GM19397 (cell line): ENCODE results near the gene RAB43.

Experiments used
- ATAC-seq: cut with Tn5 transposase; IDR thresholded peaks from one replicate; pipeline ENCODE4 v1.9.1; 2021; ENCODE audit warnings: mild to moderate bottlenecking, moderate library complexity; ENCODE audit not compliant: unreplicated experiment

RAB43 gene

DNA sequence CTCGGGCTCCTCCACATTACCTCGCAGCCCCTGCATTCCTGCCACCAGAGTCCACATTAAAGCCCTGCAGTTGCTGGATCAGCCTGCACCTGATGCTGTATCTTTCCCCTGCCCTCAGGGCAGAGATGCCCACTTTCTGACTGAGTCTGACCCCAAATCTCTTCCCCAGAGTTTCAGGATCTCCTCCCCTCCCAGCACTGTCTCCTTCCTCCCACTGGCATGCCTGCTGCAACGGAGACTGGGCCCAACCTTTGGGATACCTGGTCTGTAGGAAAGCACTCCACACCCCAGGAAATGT is 81.6 kb downstream of the RAB43 start:
- no peak for ATAC-seq

DNA sequence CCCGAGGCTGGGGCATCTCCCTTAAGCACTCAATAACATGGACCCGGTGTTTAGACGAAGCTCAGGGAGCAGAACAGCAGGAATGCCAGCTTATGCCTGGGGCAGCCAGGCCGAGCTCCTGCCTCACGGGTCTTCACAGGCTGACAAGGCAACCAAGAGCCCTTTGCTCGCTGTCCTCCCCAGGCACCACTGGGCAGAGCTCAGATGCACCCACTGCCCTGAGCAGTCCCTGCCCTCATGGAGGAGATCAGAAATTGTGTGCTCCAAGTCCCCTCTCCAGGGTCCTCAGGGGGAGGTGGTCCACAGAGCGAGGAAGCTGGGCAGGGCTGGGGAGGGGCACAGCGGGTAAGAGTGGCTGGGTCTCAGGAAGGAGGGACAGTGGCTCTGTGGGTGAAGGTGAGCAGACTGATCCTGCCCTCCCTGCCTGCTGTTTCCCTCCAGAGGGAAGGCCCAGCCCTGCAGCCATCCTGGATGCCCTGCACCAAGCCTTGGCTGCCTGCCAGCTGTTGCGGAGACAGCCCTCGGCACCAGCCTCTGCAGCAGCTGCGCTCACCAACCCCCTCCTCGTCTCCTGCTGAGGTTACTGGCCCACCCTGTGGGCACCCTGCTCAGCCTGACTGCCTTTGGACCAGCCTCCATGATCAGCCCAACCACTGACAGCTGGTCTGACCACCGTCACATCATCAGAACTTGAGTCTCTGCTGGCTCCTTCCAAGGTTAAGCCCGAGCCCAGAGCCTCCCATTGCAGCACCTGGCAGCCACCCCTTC is 82.1 kb downstream of the RAB43 start:
- ATAC-seq = no peak

DNA sequence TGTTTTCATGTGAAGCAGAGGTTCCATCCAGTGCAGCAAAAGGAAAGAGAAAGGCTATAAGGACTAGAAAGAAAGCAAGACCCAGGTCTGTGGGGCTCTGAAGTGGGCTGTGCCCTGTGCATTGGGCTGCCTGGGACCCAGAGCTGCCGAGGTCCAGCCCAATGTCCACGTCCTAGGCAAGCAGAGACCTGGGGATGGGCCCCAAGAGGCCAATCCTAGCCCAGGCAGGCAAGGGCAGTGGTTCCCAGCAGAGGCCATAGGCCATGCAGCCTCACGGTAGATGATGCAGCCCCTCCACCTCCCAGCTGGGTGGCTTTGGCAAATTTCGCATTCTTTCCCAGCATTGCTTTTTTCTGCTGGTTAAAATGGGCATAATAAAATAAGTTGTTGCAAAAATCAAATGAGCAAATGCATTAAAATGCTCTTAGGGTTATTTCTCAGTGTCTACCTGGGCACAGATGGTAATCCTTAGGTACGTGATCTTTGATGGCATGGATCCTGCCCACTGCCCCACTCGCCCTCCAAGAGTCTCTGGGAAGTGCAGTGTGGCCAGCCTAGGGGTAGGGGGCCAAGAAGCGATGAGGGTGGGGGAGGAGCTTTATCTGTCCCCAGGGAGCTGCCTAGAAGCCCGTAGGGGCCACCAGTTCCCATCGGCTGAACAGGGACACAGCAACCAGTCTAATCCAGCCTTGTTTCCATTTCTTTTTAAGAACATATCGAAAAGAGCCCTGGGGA is 83.3 kb downstream of the RAB43 start:
- ATAC-seq = no peak
